HG03108 (cell line): ENCODE results near the gene KCNJ6.

ENCODE experiments used
- ATAC-seq: cut with Tn5 transposase; IDR thresholded peaks from one replicate; pipeline ENCODE4 v1.9.1; 2021; ENCODE audit warnings: moderate library complexity; ENCODE audit not compliant: unreplicated experiment

Gene KCNJ6

DNA sequence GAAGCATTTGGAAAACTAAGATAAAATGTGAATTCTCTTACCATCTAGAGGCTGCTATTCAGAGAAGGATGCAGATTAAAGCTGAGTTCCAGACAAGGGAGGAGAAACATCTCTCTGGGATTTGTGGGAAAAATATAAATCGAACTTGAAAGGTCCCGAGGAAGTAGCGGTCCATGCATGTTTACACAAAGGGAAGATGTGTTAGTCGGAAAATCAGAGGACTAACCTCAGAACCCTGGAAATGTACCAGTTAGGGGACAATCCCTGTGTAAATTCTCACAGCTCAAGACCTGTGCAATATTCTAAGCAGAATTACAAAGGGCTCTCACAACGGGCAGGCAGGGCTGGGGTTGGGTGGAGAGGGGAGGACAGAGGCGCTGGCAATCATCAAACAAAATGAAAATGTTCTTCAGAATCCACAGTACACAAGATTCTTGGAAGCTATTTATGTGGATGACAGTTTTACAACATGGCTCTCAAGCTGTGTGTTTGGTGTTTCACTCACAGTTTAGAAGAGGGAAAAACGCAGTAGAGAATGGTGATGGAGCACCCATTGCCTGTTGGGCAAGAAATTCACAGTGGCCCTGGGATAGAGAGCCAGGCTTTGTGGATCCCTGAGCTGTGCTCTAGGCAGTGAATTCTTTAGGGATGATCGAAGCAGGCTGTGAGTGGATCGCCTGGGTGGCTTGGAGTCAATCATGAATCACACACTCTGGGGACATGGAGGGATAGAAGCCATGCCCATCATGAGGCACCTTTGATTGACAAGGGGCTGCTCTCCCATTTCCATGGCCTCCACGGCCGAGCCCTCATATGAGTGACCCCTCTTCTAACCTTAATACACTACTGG lies 47.6 kb downstream of the KCNJ6 start:
- ATAC-seq: no peak

GRCh38 chr21:37866027-37866426 lies 50.2 kb downstream of the KCNJ6 start:
- ATAC-seq: no peak

DNA sequence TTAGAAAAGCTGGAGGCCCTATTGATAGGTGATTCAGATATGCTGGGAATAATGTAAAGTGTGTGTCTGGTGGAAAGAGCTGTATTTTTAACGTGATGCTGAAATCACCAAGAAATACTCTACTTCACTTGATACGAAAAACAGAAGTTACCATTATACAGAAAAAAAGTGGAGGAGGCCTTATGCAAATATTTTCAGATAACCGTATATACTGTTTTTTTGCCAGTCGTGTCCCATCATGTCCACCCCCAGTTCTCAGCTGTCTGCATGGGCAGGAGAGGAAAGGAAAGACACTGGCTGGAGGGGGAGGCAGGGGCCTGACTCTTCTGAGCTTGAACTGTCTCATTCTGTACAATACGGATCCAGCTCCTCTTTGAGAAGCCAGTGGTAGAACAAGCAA lies 51.1 kb downstream of the KCNJ6 start:
- ATAC-seq: no peak

- ATAC-seq: no peak
Observed at GRCh38 chr21:37863842-37864241, 52.4 kb downstream of the KCNJ6 start.

GRCh38 chr21:37862536-37862935 lies 53.7 kb downstream of the KCNJ6 start:
- ATAC-seq: no peak

- no peak for ATAC-seq
Observed at GRCh38 chr21:37861561-37861960, 54.7 kb downstream of the KCNJ6 start.

DNA sequence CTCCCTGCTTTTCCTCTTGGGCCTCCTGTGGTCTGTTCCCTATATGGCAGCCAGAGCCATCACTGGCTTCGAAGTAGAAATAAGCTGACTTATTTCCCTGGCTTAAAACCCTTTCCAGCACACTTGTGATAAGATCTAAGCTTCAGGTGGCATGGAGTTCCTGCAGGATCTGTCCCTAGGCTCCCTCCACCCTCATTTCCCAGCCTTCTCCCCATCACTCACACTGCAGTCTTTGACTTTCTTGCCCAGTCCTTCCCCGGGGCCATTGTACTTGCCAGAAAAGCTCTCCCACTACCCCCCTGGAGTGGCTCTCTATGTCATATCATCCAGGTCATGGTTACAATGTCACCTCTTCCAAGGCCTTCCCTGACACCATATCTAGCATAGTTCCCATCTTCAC lies 55.8 kb downstream of the KCNJ6 start:
- no peak for ATAC-seq

DNA sequence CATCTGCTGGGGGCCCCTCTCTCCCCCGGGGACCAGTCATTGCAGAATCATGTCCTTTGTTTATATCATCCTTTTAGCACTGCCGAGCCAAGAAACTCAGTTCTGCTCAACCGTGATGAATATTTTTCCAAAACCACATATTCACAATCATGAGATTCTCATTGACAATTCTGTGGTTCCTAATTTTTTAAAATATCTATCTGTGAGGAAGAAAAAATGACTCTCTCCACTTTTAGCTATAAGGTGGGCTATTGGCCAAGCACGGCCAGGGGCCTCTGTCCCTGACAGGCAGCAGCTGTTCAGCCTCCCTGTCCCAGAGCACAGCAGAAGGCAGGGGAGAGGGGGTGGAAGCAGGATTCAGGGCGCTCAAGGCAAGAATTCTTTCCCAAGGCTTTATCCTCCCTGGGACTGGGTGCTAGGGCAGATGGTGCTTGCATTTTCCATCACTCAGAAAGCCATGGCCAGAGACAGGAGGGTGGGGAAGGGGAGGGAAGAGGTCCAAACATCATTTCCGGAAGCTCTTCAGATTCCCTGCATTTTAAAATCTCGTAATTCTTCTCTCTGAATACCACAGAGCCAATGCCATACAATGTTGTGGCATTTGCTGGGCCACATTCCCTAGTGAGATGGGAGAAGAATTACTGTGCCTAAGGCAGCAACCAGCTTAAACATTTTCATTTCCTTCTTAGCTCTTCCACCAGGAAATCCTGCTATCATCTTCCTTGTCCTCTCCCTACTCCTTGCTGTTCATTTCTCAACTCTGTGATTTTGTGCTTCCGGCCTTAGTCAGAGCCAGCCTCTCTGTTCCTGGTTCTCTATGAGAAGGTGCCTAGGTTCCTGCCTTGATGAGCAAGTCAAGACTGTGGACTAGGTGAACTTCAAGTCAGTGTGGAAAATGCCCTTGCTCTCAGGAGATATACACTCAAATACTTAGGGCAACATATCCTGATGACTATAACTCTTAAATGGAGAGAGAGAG lies 60.3 kb downstream of the KCNJ6 start:
- ATAC-seq: no peak

DNA sequence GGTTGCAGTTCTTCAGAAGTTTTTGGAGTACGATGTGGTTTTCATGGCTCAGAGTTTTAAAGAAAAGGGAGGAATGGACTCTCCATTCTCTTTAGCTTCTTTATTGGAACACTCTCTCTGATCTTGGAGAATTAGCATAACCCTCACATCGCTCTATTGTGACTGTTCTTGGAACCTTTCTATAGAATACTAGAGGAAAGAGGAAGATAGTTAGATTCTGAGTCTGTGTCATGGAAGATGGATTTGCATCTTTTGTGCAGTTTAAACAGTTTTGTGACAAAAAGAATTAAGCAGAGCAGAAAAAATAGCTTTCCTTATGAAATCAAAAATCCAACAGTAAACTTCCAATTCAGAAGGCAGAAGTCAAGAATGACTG lies 61.0 kb downstream of the KCNJ6 start:
- no peak for ATAC-seq

GRCh38 chr21:37849506-37850102 lies 66.7 kb downstream of the KCNJ6 start:
- no peak for ATAC-seq

- no peak for ATAC-seq
Observed at GRCh38 chr21:37848721-37849490, 67.4 kb downstream of the KCNJ6 start.

DNA sequence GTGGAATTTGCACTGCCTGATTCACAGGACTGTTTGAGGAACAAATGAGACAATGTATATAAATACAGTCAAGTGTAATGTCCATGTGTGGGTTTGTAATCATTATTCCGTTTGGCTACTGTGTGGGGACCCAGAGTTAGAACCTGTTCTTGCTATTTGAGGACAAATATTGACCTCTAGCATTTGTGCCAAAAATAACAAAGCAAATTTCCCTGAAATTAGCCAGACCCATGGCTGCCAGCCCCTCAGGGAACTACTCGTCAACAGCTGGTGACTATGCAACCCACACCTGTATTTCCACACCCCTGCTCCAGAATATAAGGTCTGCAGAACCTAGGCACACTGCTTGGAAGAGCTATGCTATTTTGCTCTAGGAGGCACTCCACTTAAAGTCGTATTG lies 70.7 kb downstream of the KCNJ6 start:
- ATAC-seq: no peak

DNA sequence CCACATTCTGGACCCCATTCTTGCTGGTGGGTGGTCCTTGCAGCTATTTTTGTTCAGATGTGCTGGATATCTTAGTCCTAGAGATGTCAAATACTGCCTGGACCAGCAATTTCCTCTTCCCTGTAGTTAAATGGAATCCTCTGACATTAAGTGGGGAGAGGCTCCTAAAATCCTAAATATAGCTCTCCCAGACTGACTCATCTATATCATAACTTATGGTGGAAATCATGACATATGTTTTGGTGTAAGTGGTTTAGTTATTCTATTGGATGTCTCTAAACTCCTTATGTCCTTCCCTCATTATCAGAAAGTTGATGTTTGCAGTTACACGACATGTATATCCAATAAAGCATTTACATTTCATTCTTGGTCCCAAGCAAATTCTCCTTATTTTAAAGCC lies 73.1 kb downstream of the KCNJ6 start:
- ATAC-seq: no peak

GRCh38 chr21:37842163-37842919 lies 73.9 kb downstream of the KCNJ6 start:
- ATAC-seq: no peak

DNA sequence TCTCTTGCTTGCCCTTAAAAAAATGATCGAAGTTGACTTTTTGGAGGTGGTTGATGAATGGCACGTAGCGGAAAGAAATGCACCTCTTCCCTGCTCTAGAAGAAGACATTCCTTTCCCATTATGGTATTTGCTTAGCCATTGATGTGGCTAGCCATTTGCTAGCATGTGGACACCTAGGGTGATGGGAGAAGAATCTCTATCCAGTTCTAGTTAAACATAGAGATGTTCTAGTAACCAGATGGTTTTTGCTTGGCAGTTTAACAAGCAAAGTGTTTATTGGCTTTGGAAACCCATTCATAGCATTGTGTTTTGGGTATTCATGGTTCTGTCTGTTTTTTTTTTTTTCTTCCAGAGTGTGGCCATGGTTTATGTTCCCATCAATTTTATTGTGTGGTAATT lies 78.9 kb downstream of the KCNJ6 start:
- ATAC-seq: no peak

DNA sequence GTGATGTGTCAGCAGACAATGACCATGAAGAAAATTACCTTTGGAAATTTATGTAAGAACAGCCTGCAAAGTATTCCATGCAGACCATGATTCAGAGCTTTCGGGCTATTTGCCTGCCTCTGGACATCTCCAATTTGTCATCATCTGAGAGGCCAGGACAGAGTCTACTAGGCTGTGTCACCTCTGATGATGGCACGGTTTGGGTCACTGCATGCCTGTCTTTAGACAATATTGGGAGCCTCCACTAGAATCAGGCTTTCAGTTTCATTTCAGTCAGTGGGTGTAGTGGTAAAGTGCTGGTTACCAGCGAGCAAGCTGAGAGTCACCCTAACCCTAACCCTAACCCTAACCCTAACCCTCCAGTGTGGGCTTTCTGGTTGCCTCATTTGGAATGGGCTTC lies 80.8 kb downstream of the KCNJ6 start:
- no peak for ATAC-seq

DNA sequence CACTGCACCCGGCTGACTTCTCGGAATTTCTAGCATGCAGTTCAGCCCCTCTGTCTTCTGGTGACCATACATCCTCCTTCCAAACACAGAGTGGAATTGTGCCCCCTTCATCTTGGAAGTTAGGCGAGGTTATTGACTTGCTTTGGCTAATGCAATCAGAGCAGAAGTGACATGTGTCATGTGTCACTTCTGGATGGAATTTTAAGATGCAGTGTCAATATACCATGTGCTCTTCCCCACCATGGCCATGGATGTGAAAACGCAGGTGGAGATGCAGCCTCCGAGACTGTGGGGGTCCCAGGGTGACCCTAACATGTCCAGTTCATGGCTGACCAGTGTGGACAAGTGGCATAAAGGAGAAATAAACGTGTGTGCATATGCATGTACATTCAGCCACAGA lies 83.0 kb downstream of the KCNJ6 start:
- no peak for ATAC-seq

DNA sequence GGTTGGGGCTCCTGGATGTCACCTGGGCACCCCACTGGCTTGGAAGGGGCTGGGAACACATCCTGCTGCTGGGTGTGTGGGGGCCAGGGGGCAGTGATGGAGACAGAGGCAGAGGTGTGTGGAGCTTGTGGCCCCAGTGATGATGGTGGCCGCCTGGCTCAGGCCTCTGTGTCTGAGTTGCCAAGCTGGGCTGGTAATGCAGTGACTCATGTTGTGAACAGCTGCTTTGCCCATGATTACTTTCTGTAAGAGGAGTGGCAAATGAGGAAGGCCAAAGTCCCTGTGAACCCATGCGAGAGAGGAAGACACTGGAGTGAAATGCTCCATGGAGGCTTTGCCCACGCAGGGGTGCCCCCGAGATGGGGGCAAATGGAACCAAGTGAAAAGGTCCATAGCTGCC lies 86.8 kb downstream of the KCNJ6 start:
- ATAC-seq: no peak

DNA sequence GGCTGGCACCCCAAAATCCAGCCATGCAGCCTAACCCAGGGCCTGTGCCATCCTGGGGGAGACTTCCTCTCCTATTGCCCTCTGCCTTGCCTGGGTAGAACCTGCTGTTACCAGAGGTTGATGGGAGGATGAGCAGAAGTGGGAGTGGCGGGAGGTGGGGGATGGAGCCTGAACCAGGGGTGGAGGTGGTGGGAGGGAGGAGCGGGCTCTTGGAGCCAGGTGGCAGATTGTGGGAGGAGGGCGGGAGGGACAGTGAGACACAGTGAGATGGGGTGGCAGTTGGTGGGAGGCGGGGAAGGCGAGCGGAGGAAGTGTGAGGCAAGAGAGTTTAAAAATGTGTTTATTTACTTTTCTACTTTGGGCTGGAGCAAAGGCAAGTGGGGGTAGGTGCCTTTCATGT lies 87.3 kb downstream of the KCNJ6 start:
- no peak for ATAC-seq

DNA sequence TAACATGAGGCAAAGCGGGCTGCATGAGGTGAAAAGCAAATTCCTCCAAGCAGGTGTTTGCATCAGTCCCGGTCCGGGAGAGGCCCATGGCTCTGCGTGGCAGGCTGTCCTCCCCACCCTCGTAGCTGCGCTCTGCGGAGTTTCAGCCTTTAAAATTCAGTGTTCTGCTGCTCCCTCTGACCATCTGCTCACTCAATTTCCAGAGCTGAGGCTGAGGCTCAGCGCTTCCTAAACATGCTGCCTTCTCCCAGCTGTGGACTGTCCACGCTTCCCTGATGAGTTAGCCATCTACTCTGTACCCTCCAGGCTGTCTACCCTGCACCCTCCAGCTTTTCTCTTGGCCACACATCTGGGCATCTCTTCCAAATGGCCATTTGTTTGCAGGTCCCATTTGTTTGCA lies 87.7 kb downstream of the KCNJ6 start:
- no peak for ATAC-seq
